ENCODE measurements around the gene DNAJC13. TPM values are rescaled to one million over a fixed set of nuclear protein-coding genes. Genes with fewer than 3 reads are reported as not detected.

DNAJC13 gene
- total and polyA plus RNA-seq, 2 of the 8 experiments (the other 6 are each of a cell fraction or from before 2014, with no cell fraction given), result 7.9 to 28.8 TPM

DNA sequence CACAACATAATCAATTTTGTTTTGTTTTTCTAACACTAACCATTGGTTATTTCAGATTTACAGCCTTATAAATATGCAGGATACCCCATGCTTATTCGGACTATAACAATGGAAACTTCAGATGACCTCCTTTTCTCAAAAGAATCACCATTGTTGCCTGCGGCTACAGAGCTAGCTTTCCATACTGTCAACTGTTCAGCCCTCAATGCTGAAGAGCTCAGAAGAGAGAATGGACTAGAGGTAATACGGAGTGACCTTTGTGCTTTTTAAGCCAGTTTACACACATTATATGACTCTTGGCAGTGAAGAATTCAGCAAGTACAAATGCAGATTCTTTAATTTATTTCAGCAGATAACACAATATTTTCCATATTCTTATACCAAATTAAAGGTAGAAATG, 81.8 kb downstream of the DNAJC13 start:
- no peak for DNase-seq (ENCODE audit: low read depth in 1 of 2, low spot score in 2 of 2)
- H3K27me3 ChIP-seq (replicated peaks in 1 of 4; ENCODE audit: control insufficient read depth in 3 of 4, extremely low read depth in 1 of 4, insufficient read depth in 3 of 4, low read length in 3 of 4), result no peaks in the 10 kb centered on the region
- WGBS, 2 experiments (ENCODE audit: extremely low coverage in 1 of 2, insufficient coverage in 1 of 2, insufficient read length in 1 of 2, insufficient replicate concordance in 2 of 2, low coverage in 1 of 2, low lambda C conversion rate in 2 of 2, missing lambda C conversion rate in 1 of 2), result 94% methylated on average over 3 of the region's 3 CpGs; no CpG with 5 or more reads in 1 of the 2 experiments
- H2AFZ ChIP-seq (ENCODE audit: low read length), result no peak overlapping the region
- ChIA-PET POLR2A (ENCODE audit: partially characterized antibody) (no interaction called here), CTCF (ENCODE audit: partially characterized antibody) (interaction anchor here (1.4 kb wide), 1 partner anchor 39 kb away, joined by 4 read pairs; no protein-coding TSS in a partner anchor)
- peaks cover 22 to 89% (median 54%) of the 10 kb centered on the region in 4 experiments; a peak in 7 of 8 replicates for H3K36me3 ChIP-seq (ENCODE audit: control insufficient read depth in 2 of 4, insufficient read depth in 4 of 4, low read length in 3 of 4)
- no peak overlapping the region for H3K4ac ChIP-seq (replicated peaks; ENCODE audit: insufficient read length, low read depth, low read length)
- FAIRE-seq, result no peak
- no peak overlapping the region for H3K4me3 ChIP-seq (ENCODE audit: extremely low read depth in 1 of 4, insufficient read depth in 2 of 4, low read depth in 3 of 4, low read length in 4 of 4)
- no peak overlapping the region for H4K5ac ChIP-seq (ENCODE audit: insufficient read length, low read depth, low read length)
- H3K9ac ChIP-seq (replicated peaks in 1 of 4; ENCODE audit: extremely low read depth in 1 of 4, low read depth in 3 of 4, low read length in 3 of 4), result no peak overlapping the region
- no peaks in the 10 kb centered on the region for H3K9me3 ChIP-seq (ENCODE audit: insufficient read depth in 2 of 2, low read depth in 1 of 2, low read length in 1 of 2)
- no peak for TF ChIP-seq EGR1 (IDR thresholded peaks at IDR 0.05; ENCODE audit: borderline replicate concordance, low read depth, low read length)
- no peak for TF ChIP-seq SIX5 (IDR thresholded peaks at IDR 0.05; ENCODE audit: low read depth, low read length)
- TF ChIP-seq GABPA (IDR thresholded peaks at IDR 0.05; ENCODE audit: borderline replicate concordance, insufficient read depth, low read length), result no peak
- no peak for TF ChIP-seq SAP30 (IDR thresholded peaks at IDR 0.05; ENCODE audit: insufficient read depth, insufficient replicate concordance, low read length)
- TF ChIP-seq BACH1 (IDR thresholded peaks at IDR 0.05; ENCODE audit: low read length), result no peak
- TF ChIP-seq, protein P1, sequence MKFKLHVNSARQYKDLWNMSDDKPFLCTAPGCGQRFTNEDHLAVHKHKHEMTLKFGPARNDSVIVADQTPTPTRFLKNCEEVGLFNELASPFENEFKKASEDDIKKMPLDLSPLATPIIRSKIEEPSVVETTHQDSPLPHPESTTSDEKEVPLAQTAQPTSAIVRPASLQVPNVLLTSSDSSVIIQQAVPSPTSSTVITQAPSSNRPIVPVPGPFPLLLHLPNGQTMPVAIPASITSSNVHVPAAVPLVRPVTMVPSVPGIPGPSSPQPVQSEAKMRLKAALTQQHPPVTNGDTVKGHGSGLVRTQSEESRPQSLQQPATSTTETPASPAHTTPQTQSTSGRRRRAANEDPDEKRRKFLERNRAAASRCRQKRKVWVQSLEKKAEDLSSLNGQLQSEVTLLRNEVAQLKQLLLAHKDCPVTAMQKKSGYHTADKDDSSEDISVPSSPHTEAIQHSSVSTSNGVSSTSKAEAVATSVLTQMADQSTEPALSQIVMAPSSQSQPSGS (IDR thresholded peaks at IDR 0.05; ENCODE audit: low read length), result no peak
- TF ChIP-seq SUZ12 (IDR thresholded peaks at IDR 0.05; ENCODE audit: low read length), result no peak
- no peak for TF ChIP-seq POU5F1 (IDR thresholded peaks at IDR 0.05; ENCODE audit: low read depth, low read length)
- no peak for TF ChIP-seq CTBP2 (IDR thresholded peaks at IDR 0.05; ENCODE audit: borderline replicate concordance, insufficient read depth, insufficient read length, low read length)
- H3K79me1 ChIP-seq (ENCODE audit: low read depth, low read length), result no peaks in the 10 kb centered on the region
- no peak overlapping the region for H2BK12ac ChIP-seq (ENCODE audit: low read depth, low read length)
- H3K23ac ChIP-seq (ENCODE audit: insufficient read length), result no peak overlapping the region
- no peaks in the 10 kb centered on the region for H3K4me1 ChIP-seq (replicated peaks in 1 of 4; ENCODE audit: control insufficient read depth in 3 of 4, insufficient read depth in 4 of 4, low read length in 3 of 4)
- no peaks in the 10 kb centered on the region for H3K23me2 ChIP-seq (ENCODE audit: low read depth, low read length)
- H3K56ac ChIP-seq (replicated peaks; ENCODE audit: insufficient read length, low read depth, low read length), result no peak overlapping the region
- H2BK15ac ChIP-seq (ENCODE audit: low read length), result no peak overlapping the region
- no peak overlapping the region for H2BK20ac ChIP-seq (ENCODE audit: low read length)
- H3K18ac ChIP-seq (ENCODE audit: extremely low read depth, low read length), result no peak overlapping the region
- no peak overlapping the region for H2BK120ac ChIP-seq (replicated peaks; ENCODE audit: low read depth, low read length)
- no peak overlapping the region for H4K8ac ChIP-seq (ENCODE audit: extremely low read depth, insufficient read depth, low read length)
- no peaks in the 10 kb centered on the region for H3K79me2 ChIP-seq (ENCODE audit: control insufficient read depth in 1 of 2, insufficient read depth in 2 of 2, low read length in 2 of 2)
- no peak overlapping the region for H3K4me2 ChIP-seq (ENCODE audit: insufficient read depth in 1 of 2, low read depth in 2 of 2, low read length in 2 of 2)
- H3K14ac ChIP-seq (ENCODE audit: insufficient read length), result no peak overlapping the region
- no peaks in the 10 kb centered on the region for H4K20me1 ChIP-seq (replicated peaks in 1 of 2; ENCODE audit: control insufficient read depth in 1 of 2, insufficient read depth in 2 of 2, low read length in 2 of 2)
- no peak overlapping the region for H2AK5ac ChIP-seq (ENCODE audit: low read depth, low read length)
- H3K27ac ChIP-seq (ENCODE audit: low read depth, low read length), result no peak overlapping the region
- H2BK5ac ChIP-seq (ENCODE audit: low read depth, low read length), result no peak overlapping the region
- H4K91ac ChIP-seq (replicated peaks; ENCODE audit: insufficient read length, low read length), result no peak overlapping the region
